Measurements from ENCODE around the gene TMC3. TPM values are rescaled to one million over a fixed set of nuclear protein-coding genes. Genes with fewer than 3 reads are reported as not detected.

The TMC3 gene
- polyA plus RNA-seq, 1 of the 3 experiments (the other 2 are of a cell fraction), result not detected

- no peaks in the 10 kb centered on the region for H3K36me3 ChIP-seq (replicated peaks in 1 of 2; ENCODE audit: control insufficient read depth in 1 of 2, insufficient read depth in 2 of 2, low read length in 1 of 2)
- no peaks in the 10 kb centered on the region for H3K27me3 ChIP-seq (ENCODE audit: insufficient read depth)
- H3K4me1 ChIP-seq (ENCODE audit: control insufficient read depth in 1 of 2, insufficient read depth in 2 of 2, low read depth in 1 of 2, low read length in 1 of 2), result peaks cover 0 to 12% of the 10 kb centered on the region in 2 experiments; a peak in 2 of 4 replicates
- H2AFZ ChIP-seq (ENCODE audit: low read depth), result no peak overlapping the region
- ChIA-PET CTCF (interaction anchor here (1.0 to 1.6 kb wide), 3 partner anchors 60 to 69 kb away, joined by 3 to 6 read pairs (median 3); no protein-coding TSS in a partner anchor), POLR2A (interaction anchor here (1.0 kb wide), 1 partner anchor 11 kb away, joined by 3 read pairs; the partner anchor contains the start of gene STARD5)
- H3K4me2 ChIP-seq, result no peak overlapping the region
- 73% methylated on average over 10 of the region's 10 CpGs for WGBS (ENCODE audit: low lambda C conversion rate)
- no peaks in the 10 kb centered on the region for H3K9me3 ChIP-seq
- TF ChIP-seq GABPA (IDR thresholded peaks at IDR 0.05; ENCODE audit: low read depth) (no peak), EP300 (IDR thresholded peaks at IDR 0.05; ENCODE audit: borderline replicate concordance in 1 of 2, low read depth in 1 of 2, low read length in 1 of 2) (no peak), POLR2AphosphoS5 (IDR thresholded peaks at IDR 0.05; ENCODE audit: low read depth, low read length) (no peak), RFX5 (IDR thresholded peaks at IDR 0.05; ENCODE audit: low read length) (no peak), NRF1 (IDR thresholded peaks at IDR 0.05; ENCODE audit: low read depth, low read length) (no peak), MEF2A (IDR thresholded peaks at IDR 0.05; ENCODE audit: borderline replicate concordance, low read depth) (no peak), NFIC (IDR thresholded peaks at IDR 0.05; ENCODE audit: borderline replicate concordance) (no peak), CHD2 (IDR thresholded peaks at IDR 0.05; ENCODE audit: low read length, partially characterized antibody) (no peak), RCOR1 (IDR thresholded peaks at IDR 0.05; ENCODE audit: low read length) (no peak), FOXJ3 (CRISPR knock-in tag; IDR thresholded peaks at IDR 0.05) (no peak), TCF12 (IDR thresholded peaks at IDR 0.05) (no peak), ZBTB33 (IDR thresholded peaks at IDR 0.05; ENCODE audit: borderline replicate concordance, low read depth) (no peak), YY1 (IDR thresholded peaks at IDR 0.05; ENCODE audit: low read depth) (no peak), IRF3 (IDR thresholded peaks at IDR 0.05; ENCODE audit: low read depth, low read length) (no peak), SIN3A (IDR thresholded peaks at IDR 0.05; ENCODE audit: borderline replicate concordance, low read depth, low read length) (no peak), CTCF (IDR thresholded peaks at IDR 0.05) (no peak), SMC3 (IDR thresholded peaks at IDR 0.05; ENCODE audit: low read depth, low read length) (no peak)
- H3K9me2 ChIP-seq, result no peaks in the 10 kb centered on the region
- H3K9ac ChIP-seq, result no peak overlapping the region
- H4K20me1 ChIP-seq (ENCODE audit: insufficient read depth), result 0 out of 2 replicates have a peak, but pooled peaks cover 9% of the 10 kb centered on the region
- H3K4me3 ChIP-seq (ENCODE audit: low read depth in 2 of 2, low read length in 1 of 2), result no peak overlapping the region
- H3K27ac ChIP-seq (ENCODE audit: low read depth in 2 of 2, low read length in 1 of 2), result no peak overlapping the region
- no peak for DNase-seq
- no peaks in the 10 kb centered on the region for H3K79me2 ChIP-seq (ENCODE audit: insufficient read depth)
- peaks cover 12% of the 10 kb centered on the region for H3F3A ChIP-seq (replicated peaks; ENCODE audit: insufficient read depth)
Measured at GRCh38 chr15:81334768-81335435, 39.1 kb downstream of the TMC3 start.
